Caco-2 (cell line): ENCODE results near the gene F13A1. TPM values are rescaled to one million over a fixed set of nuclear protein-coding genes. Genes with fewer than 3 reads are reported as not detected.

ENCODE experiments used
- BruUV-seq: library from RNA; stranded (reverse); fragments of 400-500 nt; replicated peaks from 2 replicates; lab custom pipeline; 2021; lab: Mats Ljungman, UMichigan
- CTCF ChIA-PET: fragments of 300-600 bp; sonication (Branson Sonifier 250); formaldehyde crosslinking; loops from one replicate; lab custom pipeline; 2022; ENCODE audit warnings: antibody characterized with exemption; lab: Charles Lee
- POLR2A ChIA-PET: fragments of 300-600 bp; sonication (Branson Sonifier 250); formaldehyde crosslinking; loops from one replicate; lab custom pipeline; 2022; ENCODE audit warnings: antibody characterized with exemption; lab: Charles Lee
- DNase-seq, 2 experiments: peaks; one replicate each; pipeline versions ENCODE4 v3.0.0 to v3.0.0-alpha.2; 2020 to 2022
- H3K27me3 ChIP-seq: replicated peaks from 2 replicates; pipeline ENCODE4 v1.6.0; 2011; ENCODE audit warnings: low read length; ENCODE audit not compliant: control insufficient read depth, insufficient read depth
- H3K36me3 ChIP-seq: 2 replicates; pipeline ENCODE4 v1.5.1; 2011; ENCODE audit warnings: low read length; ENCODE audit not compliant: control insufficient read depth, insufficient read depth
- H3K4me1 ChIP-seq: fragments of 250-450 bp; sonication (Bioruptor Pico); 2 replicates; pipeline ENCODE4 v1.5.1; 2020; ENCODE audit warnings: mild to moderate bottlenecking
- H3K4me3 ChIP-seq: 2 replicates; pipeline ENCODE4 v1.5.1; 2011; ENCODE audit warnings: low read depth, mild to moderate bottlenecking, control low read depth, low read length
- H3K9me3 ChIP-seq: fragments of 250-450 bp; sonication (Bioruptor Pico); 2 replicates; pipeline ENCODE4 v1.5.1; 2020; ENCODE audit warnings: mild to moderate bottlenecking, moderate library complexity
- H3K27ac Mint-ChIP-seq: one replicate; pipeline ENCODE4 v1.8.0; 2022; ENCODE audit warnings: mixed read lengths; ENCODE audit not compliant: unreplicated experiment
- H3K27me3 Mint-ChIP-seq: one replicate; pipeline ENCODE4 v1.8.0; 2022; ENCODE audit warnings: mixed read lengths; ENCODE audit not compliant: insufficient read depth, unreplicated experiment
- H3K36me3 Mint-ChIP-seq: one replicate; pipeline ENCODE4 v1.8.0; 2022; ENCODE audit warnings: mild to moderate bottlenecking, mixed read lengths; ENCODE audit not compliant: insufficient read depth, unreplicated experiment
- H3K4me1 Mint-ChIP-seq: one replicate; pipeline ENCODE4 v1.8.0; 2022; ENCODE audit warnings: low read depth, mixed read lengths; ENCODE audit not compliant: unreplicated experiment
- H3K4me3 Mint-ChIP-seq: one replicate; pipeline ENCODE4 v1.8.0; 2022; ENCODE audit warnings: mild to moderate bottlenecking, moderate library complexity, mixed read lengths; ENCODE audit not compliant: unreplicated experiment
- H3K9me3 Mint-ChIP-seq: one replicate; pipeline ENCODE4 v1.8.0; 2022; ENCODE audit warnings: mixed read lengths; ENCODE audit not compliant: unreplicated experiment
- CTCF ChIP-seq, 2 experiments: fragments of 200-600 bp in 1 of 2; IDR thresholded peaks; 1 replicate in 1 of 2; 2 replicates in 1 of 2; pipeline versions ENCODE4 v1.5.1 to v1.8.0; 2011 to 2022; ENCODE audit warnings: antibody characterized with exemption in 1 of 2, control low read depth in 1 of 2, inconsistent platforms in 1 of 2, low read depth in 1 of 2, low read length in 1 of 2, mild to moderate bottlenecking in 1 of 2, moderate library complexity in 1 of 2; ENCODE audit not compliant: insufficient read depth in 1 of 2, severe bottlenecking in 1 of 2, unreplicated experiment in 1 of 2
- intact Hi-C: fragments of 100-400 bp; cut with micrococcal nuclease; formaldehyde crosslinking; loops from one replicate; pipeline ENCODE4 v1.10.0; 2022; ENCODE audit not compliant: unreplicated experiment
- total RNA-seq: library from RNA; stranded (reverse); gene quantifications from 2 replicates; pipeline ENCODE4 v1.2.3, GENCODE V29; 2022

Gene F13A1
- total RNA-seq, 1 experiment from 2014 or later = not detected

- no peak overlapping the region for H3K4me3 Mint-ChIP-seq
- intact Hi-C loops = no loop called here
- TF ChIP-seq CTCF (IDR thresholded peaks at IDR 0.05; ENCODE audit: insufficient read depth in 1 of 2, low read depth in 1 of 2, low read length in 1 of 2, severe bottlenecking in 1 of 2, unreplicated experiment in 1 of 2) = no peak
- Histone ChIP-seq H3K27me3 (no peaks in the 10 kb centered on the region), H3K36me3 (no peaks in the 10 kb centered on the region), H3K4me3 (no peak overlapping the region), H3K9me3 (no peaks in the 10 kb centered on the region), H3K4me1 (no peaks in the 10 kb centered on the region)
- H3K27ac Mint-ChIP-seq = no peak overlapping the region
- DNase-seq = no peak
- no peaks in the 10 kb centered on the region for H3K4me1 Mint-ChIP-seq
- no peaks in the 10 kb centered on the region for H3K36me3 Mint-ChIP-seq
- no TSS peak for BruUV-seq
- ChIA-PET POLR2A (no interaction called here), CTCF (no interaction called here)
- H3K9me3 Mint-ChIP-seq = no peaks in the 10 kb centered on the region
- H3K27me3 Mint-ChIP-seq = peaks cover 10% of the 10 kb centered on the region
These were observed 90.2 kb downstream of the F13A1 start for GRCh38 chr6:6230286-6230685.

GRCh38 chr6:6227896-6228295 lies 92.6 kb downstream of the F13A1 start:
- intact Hi-C loops = no loop called here
- Histone ChIP-seq H3K36me3 (no peaks in the 10 kb centered on the region), H3K27me3 (no peaks in the 10 kb centered on the region), H3K4me3 (no peak overlapping the region), H3K4me1 (no peaks in the 10 kb centered on the region), H3K9me3 (no peaks in the 10 kb centered on the region)
- POLR2A ChIA-PET = no interaction called here
- Mint-ChIP-seq H3K36me3 (no peaks in the 10 kb centered on the region), H3K4me1 (no peaks in the 10 kb centered on the region), H3K27me3 (peaks cover 9% of the 10 kb centered on the region), H3K4me3 (no peak overlapping the region), H3K9me3 (no peaks in the 10 kb centered on the region), H3K27ac (no peak overlapping the region)
- CTCF ChIA-PET = no interaction called here
- BruUV-seq = no TSS peak
- TF ChIP-seq CTCF (IDR thresholded peaks at IDR 0.05; ENCODE audit: insufficient read depth in 1 of 2, low read depth in 1 of 2, low read length in 1 of 2, severe bottlenecking in 1 of 2, unreplicated experiment in 1 of 2) = no peak
- no peak for DNase-seq

GRCh38 chr6:6225885-6226529 lies 94.5 kb downstream of the F13A1 start:
- POLR2A ChIA-PET = no interaction called here
- intact Hi-C loops = no loop called here
- BruUV-seq = no TSS peak

More at GRCh38 chr6:6225885-6226529, 94.5 kb downstream of the F13A1 start:
- no peak for DNase-seq
- no peaks in the 10 kb centered on the region for H3K27me3 ChIP-seq
- Mint-ChIP-seq H3K9me3 (no peaks in the 10 kb centered on the region), H3K4me1 (no peaks in the 10 kb centered on the region), H3K27ac (no peak overlapping the region), H3K4me3 (no peak overlapping the region), H3K27me3 (peaks cover 5% of the 10 kb centered on the region), H3K36me3 (no peaks in the 10 kb centered on the region)
- no peak overlapping the region for H3K4me3 ChIP-seq
- H3K36me3 ChIP-seq = no peaks in the 10 kb centered on the region
- no peaks in the 10 kb centered on the region for H3K4me1 ChIP-seq
- no peak for TF ChIP-seq CTCF (IDR thresholded peaks at IDR 0.05; ENCODE audit: insufficient read depth in 1 of 2, low read depth in 1 of 2, low read length in 1 of 2, severe bottlenecking in 1 of 2, unreplicated experiment in 1 of 2)
- no peaks in the 10 kb centered on the region for H3K9me3 ChIP-seq
- CTCF ChIA-PET = no interaction called here
